Panc1 (cell line): ENCODE results near the gene DSCAML1. TPM values are rescaled to one million over a fixed set of nuclear protein-coding genes. Genes with fewer than 3 reads are reported as not detected.

Experiments used
- ATAC-seq: fragments of 200-7000 bp; cut with Tn5 transposase; 2 replicates; pipeline ENCODE4 v1.9.1; 2020; ENCODE audit warnings: mild to moderate bottlenecking, moderate library complexity
- BruUV-seq: library from RNA; stranded (reverse); fragments of 400-500 nt; replicated peaks from 2 replicates; lab custom pipeline; 2021; lab: Mats Ljungman, UMichigan
- CTCF ChIA-PET: fragments of 300-600 bp; sonication (Branson Sonifier 250); formaldehyde crosslinking; loops from one replicate; lab custom pipeline; 2022; ENCODE audit warnings: antibody characterized with exemption; lab: Charles Lee
- POLR2A ChIA-PET: fragments of 300-600 bp; sonication (Branson Sonifier 250); formaldehyde crosslinking; loops from one replicate; lab custom pipeline; 2022; ENCODE audit warnings: antibody characterized with exemption; lab: Charles Lee
- DNase-seq: peaks from one replicate; pipeline ENCODE4 v3.0.0-alpha.2; 2010; ENCODE audit warnings: low read depth, low spot score
- H3K27ac ChIP-seq: 2 replicates; pipeline ENCODE4 v1.5.1; 2011; ENCODE audit warnings: mild to moderate bottlenecking, low read length, inconsistent platforms
- H3K27me3 ChIP-seq: fragments of 200-500 bp; sonication (Bioruptor generic); 2 replicates; pipeline ENCODE4 v1.6.0; 2014; ENCODE audit warnings: low read length, inconsistent platforms; ENCODE audit not compliant: control insufficient read depth, insufficient read depth
- H3K36me3 ChIP-seq: fragments of 200-500 bp; sonication (Bioruptor generic); 2 replicates; pipeline ENCODE4 v1.5.1; 2014; ENCODE audit warnings: inconsistent platforms, mild to moderate bottlenecking, low read length, moderate library complexity; ENCODE audit not compliant: control insufficient read depth, insufficient read depth
- H3K4me1 ChIP-seq: 2 replicates; pipeline ENCODE4 v1.5.1; 2011; ENCODE audit warnings: inconsistent platforms, mild to moderate bottlenecking, low read length, moderate library complexity; ENCODE audit not compliant: control insufficient read depth, insufficient read depth
- H3K4me3 ChIP-seq, 2 experiments: 2 replicates each; pipeline ENCODE4 v1.5.1; 2011 to 2012; ENCODE audit warnings: low read depth in 2 of 2, low read length in 2 of 2, mild to moderate bottlenecking in 2 of 2, inconsistent platforms in 1 of 2, moderate library complexity in 1 of 2
- H3K9me3 ChIP-seq: fragments of 200-500 bp; sonication (Bioruptor generic); 2 replicates; pipeline ENCODE4 v1.5.1; 2014; ENCODE audit warnings: low read depth, mild to moderate bottlenecking, inconsistent platforms, low read length, moderate library complexity; ENCODE audit not compliant: control insufficient read depth, insufficient read depth
- POLR2AphosphoS5 ChIP-seq: IDR thresholded peaks from 2 replicates; pipeline ENCODE4 v1.6.1; 2012; ENCODE audit warnings: mild to moderate bottlenecking, low read depth, low read length, moderate library complexity
- SIN3A ChIP-seq: IDR thresholded peaks from 2 replicates; pipeline ENCODE4 v1.6.1; 2012; ENCODE audit warnings: low read depth, mild to moderate bottlenecking, low read length, moderate library complexity, borderline replicate concordance; ENCODE audit not compliant: insufficient read depth
- TCF7L2 ChIP-seq: IDR thresholded peaks from 2 replicates; pipeline ENCODE4 v1.6.1; 2011; ENCODE audit warnings: mild to moderate bottlenecking, low read depth, low read length, inconsistent platforms
- in situ Hi-C: cut with HindIII; loops from 2 replicates; pipeline ENCODE4 v1.10.0; 2016; ENCODE audit warnings: low sequenced_read_pairs, low pct_unique_long_range_greater_than_20kb
- intact Hi-C: fragments of 100-400 bp; cut with micrococcal nuclease; formaldehyde crosslinking; loops from one replicate; pipeline ENCODE4 v1.10.0; 2022; ENCODE audit not compliant: unreplicated experiment
- total RNA-seq: library from RNA; stranded (reverse); gene quantifications from one replicate; pipeline ENCODE4 v1.2.1, GENCODE V29; 2021; ENCODE audit not compliant: unreplicated experiment
- TF ChIP-seq, protein P1 (sequence below), 2 experiments: IDR thresholded peaks; 2 replicates each; pipeline ENCODE4 v1.6.1; 2011 to 2012; ENCODE audit warnings: low read depth in 2 of 2, control low read depth in 1 of 2, low read length in 1 of 2, mild to moderate bottlenecking in 1 of 2, moderate library complexity in 1 of 2; ENCODE audit not compliant: insufficient read depth in 1 of 2
- TF ChIP-seq, protein P2 (sequence below): fragments of 450-650 bp; IDR thresholded peaks from 2 replicates; pipeline ENCODE4 v1.5.1; 2017; ENCODE audit warnings: mild to moderate bottlenecking

The DSCAML1 gene
- total RNA-seq, 1 experiment from 2014 or later = 1.6 TPM

DNA sequence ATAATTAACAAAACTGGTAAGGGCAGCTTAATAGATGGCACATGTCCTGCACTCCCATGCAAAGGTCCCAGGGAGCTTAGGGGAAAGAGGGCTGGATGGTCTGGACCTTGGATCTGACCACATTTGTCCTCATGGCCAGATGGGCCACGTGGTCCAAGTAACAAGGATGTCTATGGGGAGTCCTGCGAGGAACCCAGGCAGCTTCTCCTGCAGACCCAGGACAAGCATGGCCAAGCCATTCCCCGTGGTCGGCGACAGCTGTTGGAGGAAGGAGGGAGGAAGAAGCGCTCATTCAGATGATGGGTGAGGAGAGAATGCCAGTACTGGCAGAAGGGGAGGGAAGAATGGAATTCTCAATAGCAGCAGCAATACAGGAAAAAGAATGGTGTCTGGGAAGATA is 109.2 kb downstream of the DSCAML1 start:
- TF ChIP-seq POLR2AphosphoS5 (no peak), SIN3A (no peak), TCF7L2 (no peak)
- TF ChIP-seq, protein P1, sequence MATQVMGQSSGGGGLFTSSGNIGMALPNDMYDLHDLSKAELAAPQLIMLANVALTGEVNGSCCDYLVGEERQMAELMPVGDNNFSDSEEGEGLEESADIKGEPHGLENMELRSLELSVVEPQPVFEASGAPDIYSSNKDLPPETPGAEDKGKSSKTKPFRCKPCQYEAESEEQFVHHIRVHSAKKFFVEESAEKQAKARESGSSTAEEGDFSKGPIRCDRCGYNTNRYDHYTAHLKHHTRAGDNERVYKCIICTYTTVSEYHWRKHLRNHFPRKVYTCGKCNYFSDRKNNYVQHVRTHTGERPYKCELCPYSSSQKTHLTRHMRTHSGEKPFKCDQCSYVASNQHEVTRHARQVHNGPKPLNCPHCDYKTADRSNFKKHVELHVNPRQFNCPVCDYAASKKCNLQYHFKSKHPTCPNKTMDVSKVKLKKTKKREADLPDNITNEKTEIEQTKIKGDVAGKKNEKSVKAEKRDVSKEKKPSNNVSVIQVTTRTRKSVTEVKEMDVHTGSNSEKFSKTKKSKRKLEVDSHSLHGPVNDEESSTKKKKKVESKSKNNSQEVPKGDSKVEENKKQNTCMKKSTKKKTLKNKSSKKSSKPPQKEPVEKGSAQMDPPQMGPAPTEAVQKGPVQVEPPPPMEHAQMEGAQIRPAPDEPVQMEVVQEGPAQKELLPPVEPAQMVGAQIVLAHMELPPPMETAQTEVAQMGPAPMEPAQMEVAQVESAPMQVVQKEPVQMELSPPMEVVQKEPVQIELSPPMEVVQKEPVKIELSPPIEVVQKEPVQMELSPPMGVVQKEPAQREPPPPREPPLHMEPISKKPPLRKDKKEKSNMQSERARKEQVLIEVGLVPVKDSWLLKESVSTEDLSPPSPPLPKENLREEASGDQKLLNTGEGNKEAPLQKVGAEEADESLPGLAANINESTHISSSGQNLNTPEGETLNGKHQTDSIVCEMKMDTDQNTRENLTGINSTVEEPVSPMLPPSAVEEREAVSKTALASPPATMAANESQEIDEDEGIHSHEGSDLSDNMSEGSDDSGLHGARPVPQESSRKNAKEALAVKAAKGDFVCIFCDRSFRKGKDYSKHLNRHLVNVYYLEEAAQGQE (IDR thresholded peaks at IDR 0.05; ENCODE audit: insufficient read depth in 1 of 2, low read depth in 2 of 2, low read length in 1 of 2) = no peak
- TF ChIP-seq, protein P2, sequence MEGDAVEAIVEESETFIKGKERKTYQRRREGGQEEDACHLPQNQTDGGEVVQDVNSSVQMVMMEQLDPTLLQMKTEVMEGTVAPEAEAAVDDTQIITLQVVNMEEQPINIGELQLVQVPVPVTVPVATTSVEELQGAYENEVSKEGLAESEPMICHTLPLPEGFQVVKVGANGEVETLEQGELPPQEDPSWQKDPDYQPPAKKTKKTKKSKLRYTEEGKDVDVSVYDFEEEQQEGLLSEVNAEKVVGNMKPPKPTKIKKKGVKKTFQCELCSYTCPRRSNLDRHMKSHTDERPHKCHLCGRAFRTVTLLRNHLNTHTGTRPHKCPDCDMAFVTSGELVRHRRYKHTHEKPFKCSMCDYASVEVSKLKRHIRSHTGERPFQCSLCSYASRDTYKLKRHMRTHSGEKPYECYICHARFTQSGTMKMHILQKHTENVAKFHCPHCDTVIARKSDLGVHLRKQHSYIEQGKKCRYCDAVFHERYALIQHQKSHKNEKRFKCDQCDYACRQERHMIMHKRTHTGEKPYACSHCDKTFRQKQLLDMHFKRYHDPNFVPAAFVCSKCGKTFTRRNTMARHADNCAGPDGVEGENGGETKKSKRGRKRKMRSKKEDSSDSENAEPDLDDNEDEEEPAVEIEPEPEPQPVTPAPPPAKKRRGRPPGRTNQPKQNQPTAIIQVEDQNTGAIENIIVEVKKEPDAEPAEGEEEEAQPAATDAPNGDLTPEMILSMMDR = no peak
- DNase-seq (no peak), ATAC-seq (no peak)
- peaks cover 6% of the 10 kb centered on the region for H3K27me3 ChIP-seq
- no TSS peak for BruUV-seq
- no peaks in the 10 kb centered on the region for H3K36me3 ChIP-seq
- no peak overlapping the region for H3K27ac ChIP-seq
- intact Hi-C loops = no loop called here
- in situ Hi-C loops = no loop called here
- ChIA-PET POLR2A (no interaction called here), CTCF (no interaction called here)
- no peaks in the 10 kb centered on the region for H3K4me1 ChIP-seq
- no peak overlapping the region for H3K4me3 ChIP-seq
- no peaks in the 10 kb centered on the region for H3K9me3 ChIP-seq

GRCh38 chr11:117686711-117687110 is 110.3 kb downstream of the DSCAML1 start:
- no TSS peak for BruUV-seq
- Histone ChIP-seq H3K9me3 (no peaks in the 10 kb centered on the region), H3K27me3 (peaks cover 9% of the 10 kb centered on the region), H3K27ac (no peak overlapping the region), H3K4me3 (no peak overlapping the region), H3K36me3 (no peaks in the 10 kb centered on the region), H3K4me1 (no peaks in the 10 kb centered on the region)
- ChIA-PET POLR2A (no interaction called here), CTCF (no interaction called here)
- TF ChIP-seq SIN3A = no peak
- TF ChIP-seq, protein P2 = no peak
- TF ChIP-seq, protein P1 (IDR thresholded peaks at IDR 0.05; ENCODE audit: insufficient read depth in 1 of 2, low read depth in 2 of 2, low read length in 1 of 2) = no peak
- no peak for TF ChIP-seq TCF7L2
- TF ChIP-seq POLR2AphosphoS5 = no peak
- DNase-seq (no peak), ATAC-seq (no peak)
- in situ Hi-C loops (no loop called here), intact Hi-C loops (no loop called here)
